ENCODE results near the gene TRNAU1AP.
"Not testable (repeated sequence)": the region's sequence is repeated elsewhere in the genome, so short reads cannot be mapped to it uniquely, and the experiment has no call there.

TRNAU1AP gene

DNA sequence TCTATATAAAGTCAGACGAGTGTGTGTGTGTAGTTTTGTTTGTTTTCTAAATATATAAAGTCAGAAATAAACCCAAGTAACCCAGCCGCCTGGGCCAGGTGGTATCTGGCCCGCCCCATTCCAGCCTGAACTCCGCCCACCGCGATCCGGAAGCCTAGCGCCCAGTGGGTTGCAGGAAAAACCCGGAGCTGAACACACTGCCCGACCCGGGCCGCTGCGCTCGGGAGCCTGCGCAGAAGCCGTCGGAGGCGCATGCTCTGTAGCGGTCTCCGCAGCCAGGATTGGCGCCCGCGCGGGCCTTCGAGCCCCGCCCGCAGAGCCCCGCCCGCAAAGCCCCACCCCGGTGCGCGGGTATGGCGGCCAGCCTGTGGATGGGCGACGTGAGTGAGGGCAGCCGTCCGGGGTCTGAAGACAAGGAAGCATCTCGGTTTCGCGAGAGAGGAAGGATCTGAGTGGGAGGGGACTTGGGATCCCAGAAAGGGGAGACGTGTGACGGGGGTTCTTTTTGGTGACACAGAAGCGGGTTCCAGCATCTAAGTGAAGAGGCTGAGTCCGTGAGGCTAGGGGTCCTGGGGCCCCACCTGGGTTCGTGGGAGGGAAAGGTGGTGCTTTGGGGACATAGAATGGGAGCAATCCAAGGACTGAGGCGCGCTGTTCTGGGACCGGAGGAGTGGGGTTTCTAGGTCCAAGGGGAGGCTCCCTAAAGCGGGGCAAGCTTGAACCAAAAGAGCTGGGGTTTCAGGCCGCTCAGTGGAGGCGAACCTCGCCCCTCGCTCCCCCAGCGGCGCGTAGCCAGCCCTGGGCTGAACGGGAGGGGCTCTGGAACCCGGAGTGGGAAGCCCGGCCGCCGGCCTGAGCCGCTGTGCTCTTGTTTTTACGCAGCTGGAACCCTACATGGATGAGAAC is at the start of gene TRNAU1AP:
Gene TRNAU1AP, plus strand, starts transcription at position 328 of the 906 bp plus-strand sequence. Its CDS starts 26 bp downstream, at position 354.
- H3K4me1 Mint-ChIP-seq: peaks cover 27% of the 10 kb centered on the region
- H3K4me3 Mint-ChIP-seq: peak within 1 kb of the TSS; percentile 89
- no peaks in the 10 kb centered on the region for H3K9me3 Mint-ChIP-seq
- peak; percentile 98 for DNase-seq
- peak; percentile 95 for ATAC-seq
- H3K27me3 Mint-ChIP-seq: no peaks in the 10 kb centered on the region
- peak within 1 kb of the TSS; percentile 96 to 99 for H3K27ac Mint-ChIP-seq

DNA sequence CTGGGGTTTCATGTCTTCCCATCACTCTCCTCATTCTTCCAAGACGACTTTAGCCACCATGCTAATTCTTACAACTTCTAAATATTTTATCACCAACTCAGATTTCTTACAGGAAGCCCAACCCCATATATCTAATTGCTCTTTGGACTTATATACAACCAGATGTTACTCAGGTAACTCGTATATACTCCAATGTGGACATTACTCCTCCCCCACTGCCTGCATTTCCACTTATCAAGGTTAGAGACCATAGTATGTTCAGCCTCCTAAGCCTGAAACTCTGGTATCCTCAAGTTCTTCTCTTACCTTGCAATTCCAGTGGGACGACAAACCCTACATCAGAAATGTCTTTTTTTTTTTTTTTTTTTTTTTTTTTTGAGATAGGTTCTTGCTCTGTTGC is 49.8 kb upstream of the TRNAU1AP start:
- Mint-ChIP-seq H3K4me3 (no peak overlapping the region), H3K4me1 (peaks cover 20% of the 10 kb centered on the region), H3K9me3 (no peaks in the 10 kb centered on the region), H3K27ac (no peak overlapping the region), H3K27me3 (no peaks in the 10 kb centered on the region)
- DNase-seq: no peak
- ATAC-seq: no peak

DNA sequence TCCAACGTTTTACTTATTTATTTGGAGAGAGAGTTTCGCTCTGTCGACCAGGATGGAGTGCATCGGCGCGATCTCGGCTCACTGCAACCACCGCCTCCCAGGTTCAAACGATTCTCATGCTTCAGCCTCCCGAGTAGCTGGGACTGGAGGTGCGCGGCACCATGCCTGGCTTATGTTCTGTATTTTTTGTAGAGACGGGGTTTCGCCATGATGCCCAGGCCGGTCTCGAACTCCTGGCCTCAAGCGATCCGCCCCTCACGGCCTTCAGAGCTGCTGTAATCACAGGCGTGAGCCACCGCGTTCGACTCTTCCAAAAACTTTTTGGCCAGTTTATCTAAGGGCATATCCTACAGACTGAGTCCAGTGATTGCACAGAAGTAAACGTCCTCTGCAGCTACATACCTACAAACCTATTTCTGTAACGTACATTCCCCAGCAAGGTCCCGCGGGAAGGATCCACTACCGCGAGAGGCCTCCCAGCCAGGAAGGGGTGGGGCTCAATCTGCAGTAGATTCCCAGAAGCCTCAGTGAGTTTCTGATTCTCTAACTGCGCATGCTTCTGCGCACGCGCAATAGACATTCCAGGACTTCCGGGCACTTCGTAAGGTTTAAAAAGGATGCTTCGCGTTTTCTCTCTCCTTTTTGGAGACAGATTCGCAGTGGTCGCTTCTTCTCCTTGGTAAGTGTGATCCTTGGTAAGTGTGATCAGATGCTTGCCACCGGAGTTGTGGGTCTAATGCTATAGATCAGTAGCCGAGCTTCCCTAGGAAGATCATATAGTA is 47.3 kb upstream of the TRNAU1AP start, which contains the start of gene RCC1:
Gene RCC1, plus strand, starts transcription at position 638 of the 782 bp plus-strand sequence. CDS start 23,824 bp downstream, outside the sequence.
- peak within 1 kb of the TSS; percentile 98 to 100 for H3K27ac Mint-ChIP-seq
- no peaks in the 10 kb centered on the region for H3K27me3 Mint-ChIP-seq
- peaks cover 43% of the 10 kb centered on the region for H3K4me1 Mint-ChIP-seq
- DNase-seq (peak; percentile 95 to 97), ATAC-seq (peak; percentile 90)
- H3K4me3 Mint-ChIP-seq: peak within 1 kb of the TSS; percentile 94 to 95
- no peaks in the 10 kb centered on the region for H3K9me3 Mint-ChIP-seq

DNA sequence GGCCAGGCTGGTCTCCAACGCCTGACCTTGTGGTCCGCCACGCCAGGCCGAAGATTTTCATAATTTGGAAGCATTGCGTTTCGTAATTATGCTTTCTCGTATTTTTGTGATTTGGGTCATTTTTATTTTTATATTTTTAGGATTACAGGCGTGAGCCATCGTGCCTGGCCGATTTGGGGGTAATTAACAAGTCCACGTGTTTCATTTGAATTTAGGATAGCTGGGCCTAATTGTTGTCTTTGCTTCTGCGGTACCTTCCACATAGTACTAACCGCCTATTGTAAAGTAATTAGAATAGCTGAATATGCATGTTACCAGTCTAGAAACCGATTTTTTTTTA is 46.0 kb upstream of the TRNAU1AP start:
- Mint-ChIP-seq H3K4me3 (peak overlapping the region; percentile 94 to 95), H3K27me3 (no peaks in the 10 kb centered on the region), H3K9me3 (no peaks in the 10 kb centered on the region), H3K4me1 (peaks cover 44% of the 10 kb centered on the region), H3K27ac (peak overlapping the region; percentile 98 to 100)
- ATAC-seq (no peak), DNase-seq (no peak)

DNA sequence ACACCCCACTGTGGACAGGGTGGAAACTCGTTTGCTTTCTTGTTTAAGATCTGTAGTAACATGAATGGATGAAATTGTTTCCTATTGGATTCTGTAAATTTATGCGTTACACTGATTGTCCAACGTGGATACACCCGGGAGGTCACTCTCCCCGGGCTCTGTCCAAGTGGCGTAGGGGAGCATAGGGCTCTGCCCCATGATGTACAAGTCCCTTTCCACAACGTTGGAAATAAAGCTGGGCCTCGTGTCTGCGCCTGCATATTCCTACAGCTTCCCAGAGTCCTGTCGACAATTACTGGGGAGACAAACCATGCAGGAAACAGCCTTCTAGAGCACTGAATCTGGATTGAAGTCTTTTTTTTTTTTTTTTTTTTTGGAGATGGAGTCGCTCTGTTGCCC is 45.6 kb upstream of the TRNAU1AP start:
- Mint-ChIP-seq H3K27me3 (no peaks in the 10 kb centered on the region), H3K4me3 (peak overlapping the region; percentile 94 to 95), H3K9me3 (no peaks in the 10 kb centered on the region), H3K4me1 (peaks cover 48% of the 10 kb centered on the region), H3K27ac (peak overlapping the region; percentile 98 to 100)
- ATAC-seq (no peak), DNase-seq (peak; percentile 20 to 23)

DNA sequence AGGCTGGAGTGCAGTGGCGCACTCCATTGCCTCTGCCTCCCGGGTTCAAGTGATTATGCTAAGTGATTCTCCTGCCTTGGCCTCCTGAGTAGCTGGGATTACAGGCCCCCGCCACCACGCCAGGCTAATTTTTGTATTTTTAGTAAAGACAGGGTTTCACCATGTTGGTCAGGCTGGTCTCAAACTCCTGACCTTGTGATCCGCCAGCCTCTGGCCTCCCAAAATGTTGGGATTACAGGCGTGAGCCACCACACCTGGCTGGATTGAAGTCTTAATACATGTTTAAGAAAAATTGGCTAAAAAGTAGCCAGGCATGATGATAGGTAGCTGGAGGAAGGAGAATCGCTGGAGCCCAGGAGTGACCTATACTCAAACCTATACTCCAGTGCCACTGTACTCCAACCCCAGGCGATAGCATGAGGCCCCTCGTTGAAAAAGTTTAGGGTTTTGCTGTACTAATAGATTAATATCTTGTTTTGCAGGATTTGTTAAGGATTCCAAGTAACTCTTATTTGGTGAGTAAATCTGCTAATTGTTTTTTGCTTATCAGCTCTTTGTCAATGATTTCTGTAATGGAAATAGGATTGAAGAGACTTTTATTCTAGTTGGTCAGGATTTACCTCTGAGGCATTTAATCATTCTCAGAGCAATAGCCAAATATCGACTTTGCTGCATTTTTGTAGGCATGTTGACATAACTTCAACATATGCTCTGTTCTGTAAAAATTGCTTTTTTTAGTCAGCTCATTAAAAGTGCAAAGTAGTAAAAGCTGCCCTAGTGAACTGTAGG is 45.0 kb upstream of the TRNAU1AP start:
- H3K9me3 Mint-ChIP-seq: no peaks in the 10 kb centered on the region
- DNase-seq (peak in 1 of 2 donors; percentile 20), ATAC-seq (no peak)
- H3K4me3 Mint-ChIP-seq: peak overlapping the region; percentile 94 to 95
- H3K27ac Mint-ChIP-seq: peak overlapping the region; percentile 98 to 100
- peaks cover 54% of the 10 kb centered on the region for H3K4me1 Mint-ChIP-seq
- H3K27me3 Mint-ChIP-seq: no peaks in the 10 kb centered on the region

DNA sequence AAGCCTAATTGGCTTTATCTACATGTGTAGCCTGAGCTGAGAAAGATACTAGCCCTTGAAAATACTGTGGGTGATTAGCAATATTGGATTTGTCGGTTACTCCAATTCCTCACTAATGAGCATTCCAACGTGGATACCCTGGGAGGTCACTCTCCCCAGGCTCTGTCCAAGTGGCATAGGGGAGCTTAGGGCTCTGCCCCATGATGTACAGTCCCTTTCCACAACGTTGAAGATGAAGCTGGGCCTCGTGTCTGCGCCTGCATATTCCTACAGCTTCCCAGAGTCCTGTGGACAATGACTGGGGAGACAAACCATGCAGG is 44.5 kb upstream of the TRNAU1AP start:
- H3K9me3 Mint-ChIP-seq: no peaks in the 10 kb centered on the region
- H3K4me1 Mint-ChIP-seq: peaks cover 56% of the 10 kb centered on the region
- ATAC-seq: no peak
- peak overlapping the region; percentile 94 to 95 for H3K4me3 Mint-ChIP-seq
- DNase-seq: no peak
- H3K27ac Mint-ChIP-seq: peak overlapping the region; percentile 98 to 100
- H3K27me3 Mint-ChIP-seq: no peaks in the 10 kb centered on the region

DNA sequence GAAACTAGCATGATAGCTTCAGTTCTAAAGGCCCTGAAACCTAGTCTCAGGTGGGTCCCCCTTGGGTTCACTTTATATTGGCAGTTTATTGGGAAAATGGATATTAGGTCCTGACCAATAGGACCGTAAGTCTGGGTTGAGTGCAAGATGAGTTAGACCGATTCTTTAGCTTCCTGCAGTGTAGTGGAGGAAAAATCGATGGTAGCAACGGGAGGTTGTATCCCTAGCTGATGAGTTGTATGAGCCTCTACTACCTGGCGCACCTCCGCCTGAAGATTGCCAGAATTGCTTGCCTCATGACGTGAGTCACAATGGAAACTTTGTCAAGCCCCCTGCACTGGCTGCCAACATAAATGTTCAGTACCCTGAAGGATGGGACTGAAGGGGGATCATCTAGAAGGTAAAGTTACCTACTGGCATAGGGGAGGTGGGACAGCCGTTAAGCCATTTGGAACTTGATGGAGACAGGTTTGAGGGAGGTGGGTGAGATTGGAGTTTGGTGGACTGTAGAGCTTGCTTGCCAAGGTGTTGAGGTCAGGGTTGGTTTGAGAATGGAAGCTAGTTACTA is 43.1 kb upstream of the TRNAU1AP start:
- H3K4me1 Mint-ChIP-seq: peaks cover 52% of the 10 kb centered on the region
- no peaks in the 10 kb centered on the region for H3K27me3 Mint-ChIP-seq
- ATAC-seq (no peak), DNase-seq (peak; percentile 22 to 24)
- peak overlapping the region; percentile 94 to 95 for H3K4me3 Mint-ChIP-seq
- H3K9me3 Mint-ChIP-seq: no peaks in the 10 kb centered on the region
- H3K27ac Mint-ChIP-seq: peak overlapping the region; percentile 98 to 100

DNA sequence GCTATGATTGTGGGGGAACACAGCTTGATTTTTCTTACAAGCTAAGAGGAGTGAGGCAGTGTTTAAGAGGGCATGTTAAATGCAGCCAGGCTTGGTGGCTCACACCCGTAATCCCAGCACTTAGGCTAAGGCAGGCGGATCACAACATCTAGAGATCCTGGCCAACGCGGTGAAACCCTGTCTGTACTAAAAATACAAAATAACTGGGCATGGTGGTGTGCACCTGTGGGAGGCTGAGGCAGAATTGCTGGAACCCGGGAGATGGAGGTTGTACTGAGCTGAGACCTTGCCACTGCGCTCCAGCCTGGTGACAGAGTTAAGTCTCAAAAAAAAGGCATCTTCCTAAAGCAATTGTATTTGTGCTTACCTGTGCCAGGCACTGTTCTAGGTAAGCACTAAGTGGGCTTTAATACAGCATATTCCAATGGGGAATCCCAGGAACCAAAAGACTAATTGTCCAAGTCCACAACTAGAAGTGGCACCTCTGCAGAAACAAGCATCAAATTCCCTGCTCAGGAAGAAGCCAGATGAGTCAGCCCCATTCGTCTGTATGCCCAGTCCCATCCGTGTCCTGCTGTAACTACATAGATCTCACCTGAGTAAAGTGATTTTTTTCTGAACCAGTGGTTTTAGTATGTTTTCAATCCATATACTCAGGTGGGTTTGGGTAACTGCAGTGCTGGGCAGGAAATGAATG is 42.5 kb upstream of the TRNAU1AP start:
- DNase-seq (peak in 1 of 2 donors; percentile 8), ATAC-seq (peak; percentile 16)
- Mint-ChIP-seq H3K27me3 (no peaks in the 10 kb centered on the region), H3K9me3 (no peaks in the 10 kb centered on the region), H3K4me1 (peaks cover 54% of the 10 kb centered on the region), H3K4me3 (peak overlapping the region; percentile 94 to 95), H3K27ac (peak overlapping the region; percentile 98 to 100)

DNA sequence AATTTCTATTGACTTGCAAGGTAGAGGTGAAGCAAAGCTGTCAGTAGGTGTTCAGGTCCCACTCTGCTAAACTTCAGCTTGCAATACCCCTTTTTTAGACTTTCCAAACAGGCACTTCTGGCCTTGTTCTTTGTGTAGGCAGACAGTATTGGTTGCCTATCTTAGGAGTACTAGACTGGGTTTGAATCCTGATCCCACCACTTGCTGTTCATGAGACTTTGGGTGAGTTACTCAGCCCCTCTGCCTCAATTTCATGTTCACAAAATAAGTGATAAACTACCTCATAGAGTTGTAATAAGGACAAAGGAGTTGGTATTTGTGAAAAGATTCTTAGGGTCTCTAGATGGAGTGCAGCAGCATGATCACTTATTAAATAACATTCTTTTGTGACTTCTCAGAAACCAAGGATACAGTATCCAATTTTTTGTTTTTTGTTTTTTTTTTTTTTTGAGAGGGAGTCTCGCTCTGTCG is 41.9 kb upstream of the TRNAU1AP start:
- ATAC-seq (no peak), DNase-seq (peak in 1 of 2 donors; percentile 13)
- no peak overlapping the region for H3K27ac Mint-ChIP-seq
- H3K4me1 Mint-ChIP-seq: peaks cover 48% of the 10 kb centered on the region
- H3K9me3 Mint-ChIP-seq: no peaks in the 10 kb centered on the region
- H3K27me3 Mint-ChIP-seq: no peaks in the 10 kb centered on the region
- H3K4me3 Mint-ChIP-seq: peak overlapping the region; percentile 94 to 95

DNA sequence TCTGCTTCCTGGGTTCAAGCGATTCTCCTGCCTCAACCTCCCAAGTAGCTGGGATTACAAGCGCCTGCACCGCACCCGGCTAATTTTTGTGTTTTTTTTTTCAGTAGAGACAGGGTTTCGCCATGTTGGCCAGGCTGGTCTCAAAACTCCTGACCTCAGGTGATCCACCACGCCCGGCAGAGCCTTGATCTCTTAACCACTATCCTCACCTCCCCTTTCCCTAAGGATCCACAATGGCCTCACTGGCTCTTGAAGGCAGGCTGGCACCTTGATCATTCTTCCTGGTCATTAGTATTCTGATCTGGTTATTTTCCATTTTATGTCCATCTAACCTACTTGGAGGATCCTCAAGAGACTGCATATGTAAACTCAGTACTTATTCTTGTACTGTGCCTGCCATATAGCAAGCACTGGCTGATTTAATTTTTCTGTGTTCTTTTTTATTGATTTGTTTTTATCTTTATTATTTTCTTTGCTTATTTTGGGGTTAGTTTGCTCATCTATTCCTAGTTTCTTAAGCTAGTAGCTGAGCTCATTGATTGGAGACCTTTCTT is 40.8 kb upstream of the TRNAU1AP start:
- Mint-ChIP-seq H3K27me3 (no peaks in the 10 kb centered on the region), H3K9me3 (no peaks in the 10 kb centered on the region), H3K4me1 (peaks cover 49% of the 10 kb centered on the region), H3K4me3 (peak overlapping the region in 1 of 2 donors; percentile 63), H3K27ac (peak overlapping the region; percentile 67 to 88)
- ATAC-seq (no peak), DNase-seq (no peak)

DNA sequence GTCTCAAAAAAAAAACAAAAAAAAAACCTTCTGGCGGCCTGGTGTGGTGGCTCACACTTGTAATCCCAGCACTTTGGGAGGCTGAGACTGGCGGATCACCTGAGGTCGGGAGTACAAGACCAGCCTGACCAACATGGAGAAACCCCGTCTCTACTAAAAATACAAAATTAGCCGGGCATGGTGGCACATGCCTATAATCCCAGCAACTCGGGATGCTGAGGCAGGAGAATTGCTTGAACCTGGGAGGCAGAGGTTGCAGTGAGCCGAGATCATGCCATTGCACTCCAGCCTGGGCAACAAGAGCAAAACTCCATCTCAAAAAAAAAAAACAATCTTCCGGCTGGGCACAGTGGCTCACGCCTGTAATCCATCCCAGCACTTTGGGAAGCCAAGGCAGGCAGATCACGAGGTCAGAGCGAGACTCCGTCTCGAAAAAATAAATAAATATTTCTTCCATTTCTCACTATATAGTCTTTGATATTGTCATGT is 38.4 kb upstream of the TRNAU1AP start:
- not testable (repeated sequence) for DNase-seq, H3K9me3 Mint-ChIP-seq, ATAC-seq, H3K27ac Mint-ChIP-seq, H3K4me3 Mint-ChIP-seq, H3K27me3 Mint-ChIP-seq
- H3K4me1 Mint-ChIP-seq: peaks cover 53% of the 10 kb centered on the region

DNA sequence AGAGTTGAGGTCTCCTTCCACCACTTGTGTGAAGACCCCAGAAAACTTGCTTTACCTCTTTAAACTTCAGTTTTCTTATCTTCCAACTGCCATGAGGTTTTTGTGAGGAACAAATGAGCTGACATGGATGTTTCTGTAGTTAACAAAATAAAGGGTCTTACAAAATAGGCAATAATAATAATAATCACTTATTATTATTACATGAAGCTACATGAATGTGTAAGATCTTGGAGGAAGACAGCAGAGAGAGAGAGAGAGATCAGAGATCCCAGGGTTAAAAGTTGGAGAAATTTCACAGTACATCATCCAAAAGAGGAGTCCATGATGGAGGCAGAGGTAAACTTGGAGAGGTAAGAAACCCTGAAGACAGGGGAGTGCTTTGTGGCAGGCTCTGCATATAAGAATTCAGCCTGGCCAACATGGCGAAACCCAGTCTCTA is 36.3 kb upstream of the TRNAU1AP start:
- no peaks in the 10 kb centered on the region for H3K9me3 Mint-ChIP-seq
- no peak overlapping the region for H3K27ac Mint-ChIP-seq
- peaks cover 55% of the 10 kb centered on the region for H3K4me1 Mint-ChIP-seq
- no peak overlapping the region for H3K4me3 Mint-ChIP-seq
- DNase-seq: no peak
- H3K27me3 Mint-ChIP-seq: no peaks in the 10 kb centered on the region
- ATAC-seq: no peak

DNA sequence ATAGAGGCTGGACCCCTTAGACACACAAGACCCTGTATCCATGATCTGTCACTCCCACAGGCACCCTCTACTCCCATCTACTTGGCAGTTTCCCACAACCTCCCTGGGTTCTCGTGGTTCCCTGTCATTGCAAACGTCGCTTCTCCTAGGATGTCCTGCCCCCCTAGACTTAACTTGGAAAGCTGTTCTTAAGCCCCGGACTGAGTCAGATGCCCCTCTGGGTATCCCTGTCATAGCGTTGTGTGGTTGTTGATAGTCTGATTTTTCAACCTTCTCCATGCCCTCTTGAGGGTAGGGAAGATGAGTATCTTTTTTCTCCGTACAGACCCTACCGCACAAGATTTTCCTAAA is 35.3 kb upstream of the TRNAU1AP start:
- peak overlapping the region; percentile 91 to 92 for H3K4me3 Mint-ChIP-seq
- peaks cover 53% of the 10 kb centered on the region for H3K4me1 Mint-ChIP-seq
- no peaks in the 10 kb centered on the region for H3K9me3 Mint-ChIP-seq
- no peaks in the 10 kb centered on the region for H3K27me3 Mint-ChIP-seq
- peak; percentile 2 for ATAC-seq
- no peak for DNase-seq
- peak overlapping the region; percentile 94 to 96 for H3K27ac Mint-ChIP-seq

Measured in stimulated activated naive CD8-positive, alpha-beta T cell treated with anti-CD3 and anti-CD28 coated beads, Interleukin-15, amount 100 ng/mL, for 72 hours (primary cell).